HEK293 (cell line): ENCODE data around the gene ARHGAP15.

Experiments
- BCL6B ChIP-seq: fragments of 450-650 bp; formaldehyde crosslinking; IDR thresholded peaks from 2 replicates; pipeline ENCODE4 v1.5.1; 2017; ENCODE audit warnings: missing biosample characterization, missing genetic modification characterization
- GLI4 ChIP-seq: fragments of 450-650 bp; formaldehyde crosslinking; IDR thresholded peaks from 2 replicates; pipeline ENCODE4 v1.5.1; 2016; ENCODE audit warnings: missing biosample characterization, missing genetic modification characterization
- HOXA7 ChIP-seq: sonication (generic); formaldehyde crosslinking; IDR thresholded peaks from 2 replicates; pipeline ENCODE4 v1.8.1; 2022; ENCODE audit warnings: missing genetic modification reagents, borderline replicate concordance
- MEIS1 ChIP-seq: sonication (generic); formaldehyde crosslinking; IDR thresholded peaks from 2 replicates; pipeline ENCODE4 v1.8.1; 2022; ENCODE audit warnings: missing genetic modification reagents, mild to moderate bottlenecking, borderline replicate concordance
- OSR2 ChIP-seq: fragments of 450-650 bp; formaldehyde crosslinking; IDR thresholded peaks from 2 replicates; pipeline ENCODE4 v1.5.1; 2016; ENCODE audit warnings: missing biosample characterization, missing genetic modification characterization
- PATZ1 ChIP-seq: fragments of 450-650 bp; formaldehyde crosslinking; IDR thresholded peaks from 2 replicates; pipeline ENCODE4 v1.5.1; 2016; ENCODE audit warnings: missing biosample characterization, missing genetic modification characterization
- PRDM1 ChIP-seq: fragments of 450-650 bp; formaldehyde crosslinking; IDR thresholded peaks from 2 replicates; pipeline ENCODE4; 2016; ENCODE audit warnings: missing biosample characterization, missing genetic modification characterization
- PRDM10 ChIP-seq: fragments of 450-650 bp; formaldehyde crosslinking; IDR thresholded peaks from 2 replicates; pipeline ENCODE4 v1.5.1; 2016; ENCODE audit warnings: missing biosample characterization, missing genetic modification characterization
- ZBTB17 ChIP-seq: fragments of 450-650 bp; formaldehyde crosslinking; IDR thresholded peaks from 2 replicates; pipeline ENCODE4 v1.5.1; 2016; ENCODE audit warnings: missing biosample characterization, missing genetic modification characterization
- ZBTB20 ChIP-seq: fragments of 450-650 bp; formaldehyde crosslinking; IDR thresholded peaks from 2 replicates; pipeline ENCODE4 v1.5.1; 2016; ENCODE audit warnings: missing biosample characterization, missing genetic modification characterization
- ZFP3 ChIP-seq: fragments of 450-650 bp; formaldehyde crosslinking; IDR thresholded peaks from 2 replicates; pipeline ENCODE4 v1.5.1; 2016; ENCODE audit warnings: low read depth, missing biosample characterization, missing genetic modification characterization
- ZIC2 ChIP-seq: fragments of 450-650 bp; formaldehyde crosslinking; IDR thresholded peaks from 2 replicates; pipeline ENCODE4 v1.5.1; 2016; ENCODE audit warnings: missing biosample characterization, missing genetic modification characterization
- ZNF146 ChIP-seq: fragments of 450-650 bp; formaldehyde crosslinking; IDR thresholded peaks from 2 replicates; pipeline ENCODE4 v1.5.1; 2016; ENCODE audit warnings: missing biosample characterization, missing genetic modification characterization
- ZNF174 ChIP-seq: fragments of 450-650 bp; formaldehyde crosslinking; IDR thresholded peaks from 2 replicates; pipeline ENCODE4 v1.5.0; 2017; ENCODE audit warnings: missing biosample characterization, mild to moderate bottlenecking, missing genetic modification characterization
- ZNF19 ChIP-seq: fragments of 450-650 bp; formaldehyde crosslinking; IDR thresholded peaks from 2 replicates; pipeline ENCODE4; 2016; ENCODE audit warnings: missing biosample characterization, missing genetic modification characterization, low read depth
- ZNF211 ChIP-seq: fragments of 450-650 bp; formaldehyde crosslinking; IDR thresholded peaks from 2 replicates; pipeline ENCODE4 v1.5.1; 2016; ENCODE audit warnings: low read depth, missing biosample characterization, missing genetic modification characterization
- ZNF24 ChIP-seq: fragments of 450-650 bp; formaldehyde crosslinking; IDR thresholded peaks from 2 replicates; pipeline ENCODE4 v1.5.1; 2016; ENCODE audit warnings: missing biosample characterization, missing genetic modification characterization
- ZNF248 ChIP-seq: fragments of 450-650 bp; formaldehyde crosslinking; IDR thresholded peaks from 2 replicates; pipeline ENCODE4 v1.5.1; 2017; ENCODE audit warnings: missing biosample characterization, missing genetic modification characterization
- ZNF266 ChIP-seq: fragments of 450-650 bp; formaldehyde crosslinking; IDR thresholded peaks from 2 replicates; pipeline ENCODE4 v1.5.1; 2016; ENCODE audit warnings: missing biosample characterization, missing genetic modification characterization, low read depth
- ZNF274 ChIP-seq, 2 experiments: fragments of 200-500 bp in 1 of 2; fragments of 450-650 bp in 1 of 2; sonication (Bioruptor generic) in 1 of 2; formaldehyde crosslinking in 1 of 2; IDR thresholded peaks; 2 replicates each; pipeline versions ENCODE4 v1.5.1 to v1.6.1; 2014 to 2016; ENCODE audit warnings: borderline replicate concordance in 1 of 2, inconsistent platforms in 1 of 2, low read length in 1 of 2, missing biosample characterization in 1 of 2, missing genetic modification characterization in 1 of 2
- ZNF341 ChIP-seq: fragments of 450-650 bp; formaldehyde crosslinking; IDR thresholded peaks from 2 replicates; pipeline ENCODE4; 2016; ENCODE audit warnings: low read depth, missing biosample characterization, missing genetic modification characterization
- ZNF514 ChIP-seq: fragments of 450-650 bp; formaldehyde crosslinking; IDR thresholded peaks from 2 replicates; pipeline ENCODE4 v1.5.1; 2016; ENCODE audit warnings: missing biosample characterization, missing genetic modification characterization
- ZNF626 ChIP-seq: fragments of 450-650 bp; sonication (Bioruptor Pico); formaldehyde crosslinking; IDR thresholded peaks from 2 replicates; pipeline ENCODE4 v1.5.1; 2018; ENCODE audit warnings: missing biosample characterization, missing genetic modification characterization, inconsistent platforms
- TF ChIP-seq, protein P1 (sequence below): fragments of 450-650 bp; formaldehyde crosslinking; IDR thresholded peaks from 2 replicates; pipeline ENCODE4 v1.5.1; 2016; ENCODE audit warnings: missing biosample characterization, missing genetic modification characterization
- TF ChIP-seq, protein P2 (sequence below): fragments of 450-650 bp; formaldehyde crosslinking; IDR thresholded peaks from 2 replicates; pipeline ENCODE4 v1.5.1; 2016; ENCODE audit warnings: missing biosample characterization, missing genetic modification characterization
- TF ChIP-seq, protein P3 (sequence below): fragments of 450-650 bp; formaldehyde crosslinking; IDR thresholded peaks from 2 replicates; pipeline ENCODE4 v1.5.1; 2016; ENCODE audit warnings: missing biosample characterization, missing genetic modification characterization
- TF ChIP-seq, protein P4 (sequence below): fragments of 450-650 bp; formaldehyde crosslinking; IDR thresholded peaks from 2 replicates; pipeline ENCODE4 v1.5.1; 2017; ENCODE audit warnings: missing biosample characterization, missing genetic modification characterization

Gene ARHGAP15

DNA sequence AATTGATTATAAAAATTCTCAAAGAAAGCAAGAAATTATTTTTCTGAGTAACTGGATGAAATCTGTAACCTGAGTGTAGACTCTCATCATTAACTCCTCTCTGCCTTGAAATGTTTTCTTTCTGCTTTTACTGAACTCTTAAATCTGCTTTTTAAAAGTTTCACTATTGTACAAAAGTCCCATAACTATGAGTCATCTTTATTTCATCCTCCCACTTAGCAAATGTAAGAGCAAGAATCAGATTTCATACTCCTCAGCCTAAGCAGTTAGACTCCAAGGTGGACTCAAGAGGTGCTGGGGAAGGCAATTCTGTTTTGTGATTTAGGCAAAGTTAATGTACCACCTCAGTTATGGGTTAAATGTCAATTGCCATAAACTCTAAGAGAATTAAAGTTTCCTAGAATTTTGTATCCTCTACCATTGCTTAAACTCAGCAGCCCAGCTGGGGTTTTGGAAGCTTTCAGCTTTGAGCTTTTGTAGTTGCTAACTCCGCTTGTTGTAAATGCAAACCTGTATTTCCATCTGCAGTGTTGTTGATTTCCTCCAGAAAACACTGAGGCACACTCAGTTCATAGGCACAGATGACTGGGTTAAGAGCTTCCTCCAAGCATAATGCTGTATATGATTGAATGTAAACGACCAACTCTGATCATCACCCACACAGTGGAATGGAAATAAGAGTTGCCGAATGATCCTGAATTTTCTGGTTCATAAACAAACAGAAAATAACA, 268.8 kb downstream of the ARHGAP15 start (continued):
- TF ChIP-seq BCL6B (tag by site-specific recombination) (no peak), GLI4 (tag by site-specific recombination) (no peak), ZNF146 (no peak), ZNF174 (no peak), ZBTB20 (tag by site-specific recombination) (no peak), ZNF266 (tag by site-specific recombination) (no peak), PATZ1 (no peak), PRDM10 (tag by site-specific recombination) (0 out of 2 replicates have a peak, but pooled peaks have one; percentile 11), PRDM1 (peak; percentile 74), ZNF274 (IDR thresholded peaks at IDR 0.05; ENCODE audit: low read length) (no peak), ZNF274 (tag by site-specific recombination; IDR thresholded peaks at IDR 0.05; ENCODE audit: borderline replicate concordance) (no peak), OSR2 (tag by site-specific recombination) (no peak), ZNF341 (tag by site-specific recombination) (no peak), ZFP3 (tag by site-specific recombination) (no peak), MEIS1 (CRISPR knock-in tag) (no peak), ZBTB17 (no peak), ZNF24 (no peak), ZNF19 (tag by site-specific recombination) (no peak), ZNF211 (tag by site-specific recombination) (no peak), ZNF248 (tag by site-specific recombination) (no peak), ZIC2 (tag by site-specific recombination) (no peak), HOXA7 (CRISPR knock-in tag) (no peak), ZNF626 (no peak), ZNF514 (tag by site-specific recombination) (no peak)
- TF ChIP-seq, protein P1, sequence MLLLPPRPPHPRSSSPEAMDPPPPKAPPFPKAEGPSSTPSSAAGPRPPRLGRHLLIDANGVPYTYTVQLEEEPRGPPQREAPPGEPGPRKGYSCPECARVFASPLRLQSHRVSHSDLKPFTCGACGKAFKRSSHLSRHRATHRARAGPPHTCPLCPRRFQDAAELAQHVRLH: 0 out of 2 replicates have a peak, but pooled peaks have one; percentile 9
- TF ChIP-seq, protein P2, sequence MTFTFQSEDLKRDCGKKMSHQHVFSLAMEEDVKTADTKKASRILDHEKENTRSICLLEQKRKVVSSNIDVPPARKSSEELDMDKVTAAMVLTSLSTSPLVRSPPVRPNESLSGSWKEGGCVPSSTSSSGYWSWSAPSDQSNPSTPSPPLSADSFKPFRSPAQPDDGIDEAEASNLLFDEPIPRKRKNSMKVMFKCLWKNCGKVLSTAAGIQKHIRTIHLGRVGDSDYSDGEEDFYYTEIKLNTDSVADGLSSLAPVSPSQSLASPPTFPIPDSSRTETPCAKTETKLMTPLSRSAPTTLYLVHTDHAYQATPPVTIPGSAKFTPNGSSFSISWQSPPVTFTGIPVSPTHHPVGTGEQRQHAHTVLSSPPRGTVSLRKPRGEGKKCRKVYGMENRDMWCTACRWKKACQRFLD (tag by site-specific recombination): no peak
- TF ChIP-seq, protein P3, sequence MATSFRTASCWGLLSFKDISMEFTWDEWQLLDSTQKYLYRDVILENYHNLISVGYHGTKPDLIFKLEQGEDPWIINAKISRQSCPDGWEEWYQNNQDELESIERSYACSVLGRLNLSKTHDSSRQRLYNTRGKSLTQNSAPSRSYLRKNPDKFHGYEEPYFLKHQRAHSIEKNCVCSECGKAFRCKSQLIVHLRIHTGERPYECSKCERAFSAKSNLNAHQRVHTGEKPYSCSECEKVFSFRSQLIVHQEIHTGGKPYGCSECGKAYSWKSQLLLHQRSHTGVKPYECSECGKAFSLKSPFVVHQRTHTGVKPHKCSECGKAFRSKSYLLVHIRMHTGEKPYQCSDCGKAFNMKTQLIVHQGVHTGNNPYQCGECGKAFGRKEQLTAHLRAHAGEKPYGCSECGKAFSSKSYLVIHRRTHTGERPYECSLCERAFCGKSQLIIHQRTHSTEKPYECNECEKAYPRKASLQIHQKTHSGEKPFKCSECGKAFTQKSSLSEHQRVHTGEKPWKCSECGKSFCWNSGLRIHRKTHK (tag by site-specific recombination): no peak
- TF ChIP-seq, protein P4, sequence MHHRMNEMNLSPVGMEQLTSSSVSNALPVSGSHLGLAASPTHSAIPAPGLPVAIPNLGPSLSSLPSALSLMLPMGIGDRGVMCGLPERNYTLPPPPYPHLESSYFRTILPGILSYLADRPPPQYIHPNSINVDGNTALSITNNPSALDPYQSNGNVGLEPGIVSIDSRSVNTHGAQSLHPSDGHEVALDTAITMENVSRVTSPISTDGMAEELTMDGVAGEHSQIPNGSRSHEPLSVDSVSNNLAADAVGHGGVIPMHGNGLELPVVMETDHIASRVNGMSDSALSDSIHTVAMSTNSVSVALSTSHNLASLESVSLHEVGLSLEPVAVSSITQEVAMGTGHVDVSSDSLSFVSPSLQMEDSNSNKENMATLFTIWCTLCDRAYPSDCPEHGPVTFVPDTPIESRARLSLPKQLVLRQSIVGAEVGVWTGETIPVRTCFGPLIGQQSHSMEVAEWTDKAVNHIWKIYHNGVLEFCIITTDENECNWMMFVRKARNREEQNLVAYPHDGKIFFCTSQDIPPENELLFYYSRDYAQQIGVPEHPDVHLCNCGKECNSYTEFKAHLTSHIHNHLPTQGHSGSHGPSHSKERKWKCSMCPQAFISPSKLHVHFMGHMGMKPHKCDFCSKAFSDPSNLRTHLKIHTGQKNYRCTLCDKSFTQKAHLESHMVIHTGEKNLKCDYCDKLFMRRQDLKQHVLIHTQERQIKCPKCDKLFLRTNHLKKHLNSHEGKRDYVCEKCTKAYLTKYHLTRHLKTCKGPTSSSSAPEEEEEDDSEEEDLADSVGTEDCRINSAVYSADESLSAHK (tag by site-specific recombination): no peak
